Stomach (tissue), 9 donors: ENCODE measurements around the gene SLC38A7. TPM values are rescaled to one million over a fixed set of nuclear protein-coding genes. Genes with fewer than 3 reads are reported as not detected.
A peak's percentile ranks its signal among the peaks of the same experiment; 100 is the strongest.

ENCODE experiments used
- DNase-seq, 2 donors: peaks; one replicate each; pipeline versions ENCODE4 v3.0.0 to v3.0.0-alpha.2; 2013 to 2019
- H3K27ac ChIP-seq, 5 donors: fragments of 200-600 bp in 4 of 5; sonication (generic) in 4 of 5; one replicate each; pipeline ENCODE4 v1.5.1; 2013 to 2019; ENCODE audit warnings: mild to moderate bottlenecking in 1 of 5, moderate library complexity in 1 of 5
- H3K27me3 ChIP-seq, 3 donors: fragments of 200-600 bp; sonication (generic); one replicate each; pipeline ENCODE4 v1.5.1; 2017 to 2019; ENCODE audit warnings: mixed run types in 1 of 3
- H3K36me3 ChIP-seq, 4 donors: fragments of 200-600 bp; sonication (generic); 1 replicate in 3 of 4; 2 replicates in 1 of 4; pipeline ENCODE4 v1.5.1; 2016 to 2019
- H3K4me1 ChIP-seq, 4 donors: fragments of 200-600 bp; sonication (generic); one replicate each; pipeline ENCODE4 v1.5.1; 2016 to 2019
- H3K4me3 ChIP-seq, 4 donors: fragments of 200-600 bp; sonication (generic) in 3 of 4; one replicate each; pipeline ENCODE4 v1.5.1; 2016 to 2019; ENCODE audit warnings: mild to moderate bottlenecking in 1 of 4
- H3K9me3 ChIP-seq, 4 donors: fragments of 200-600 bp; sonication (generic); one replicate each; pipeline ENCODE4 v1.5.1; 2016 to 2019
- CTCF ChIP-seq, 7 experiments: fragments of 450-650 bp in 4 of 7; fragments of 200-600 bp in 3 of 7; sonication (generic) in 3 of 7; IDR thresholded peaks; one replicate each; pipeline ENCODE4 v1.5.1; 2016 to 2019; ENCODE audit warnings: antibody characterized with exemption in 7 of 7, control low read depth in 2 of 7, mild to moderate bottlenecking in 1 of 7
- EP300 ChIP-seq: sonication (generic); formaldehyde crosslinking; IDR thresholded peaks from one replicate; pipeline ENCODE4 v1.6.1; 2017; ENCODE audit warnings: antibody characterized with exemption
- POLR2A ChIP-seq, 4 donors: fragments of 450-650 bp; IDR thresholded peaks; one replicate each; pipeline ENCODE4 v1.6.1; 2016; ENCODE audit warnings: antibody characterized with exemption in 4 of 4, control low read depth in 2 of 4, mild to moderate bottlenecking in 1 of 4, moderate library complexity in 1 of 4
- POLR2AphosphoS5 ChIP-seq, 3 donors: sonication (generic); formaldehyde crosslinking; IDR thresholded peaks; one replicate each; pipeline ENCODE4 v1.6.1; 2016; ENCODE audit warnings: antibody characterized with exemption in 3 of 3
- WGBS, 5 donors: extraction: QIAGEN DNeasy Blood & Tissue Kit in 3 of 5; methylation state at CpG; one replicate each; pipeline versions ENCODE4 v1.1.5 to v1.1.7; 2013 to 2018; 5-methylcytosine and 5-hydroxymethylcytosine counted together
- intact Hi-C: fragments of 100-400 bp; cut with DNase I; formaldehyde crosslinking; loops from one replicate; pipeline ENCODE4 v1.15.1; 2023; ENCODE audit warnings: low total_unique reads
- polyA plus RNA-seq, 3 donors: library from polyadenylated mRNA; stranded (reverse); fragments of 200-250 nt; gene quantifications; one replicate each; pipeline ENCODE4 v1.2.3, GENCODE V29; 2013
- total RNA-seq, 5 donors: library from RNA; depleted of rRNA; stranded (reverse); fragments of >200 nt; gene quantifications; one replicate each; pipeline versions ENCODE4 v1.1.0 to v1.2.3, GENCODE V29; 2014 to 2016
- donor health status: healthy with polysubstance abuse.
- donor health status: Bipolar disorder and iron deficiency.
- donor health status: healthy.

SLC38A7 gene
- total and polyA plus RNA-seq, 8 donors, result 0.87 to 35.6 (median 6.0) TPM

GRCh38 chr16:58658796-58659211 is 25.8 kb downstream of the SLC38A7 start:
- intact Hi-C loops, result no loop called here
- H3K27ac ChIP-seq, result no peak overlapping the region
- H3K4me3 ChIP-seq, result no peak overlapping the region
- no peaks in the 10 kb centered on the region for H3K36me3 ChIP-seq
- TF ChIP-seq CTCF (IDR thresholded peaks at IDR 0.05) (no peak), POLR2AphosphoS5 (IDR thresholded peaks at IDR 0.05) (no peak), POLR2A (IDR thresholded peaks at IDR 0.05) (no peak), EP300 (no peak)
- no peak for DNase-seq
- no peaks in the 10 kb centered on the region for H3K9me3 ChIP-seq
- 81 to 91% (median 85%) methylated on average over 3 of the region's 3 CpGs for WGBS, 5 donors
- H3K27me3 ChIP-seq, result no peaks in the 10 kb centered on the region
- no peaks in the 10 kb centered on the region for H3K4me1 ChIP-seq

- H3K9me3 ChIP-seq, result no peaks in the 10 kb centered on the region
- peak in 1 of 2 donors; percentile 30 for DNase-seq
- intact Hi-C loops, result no loop called here
- WGBS, 5 donors, result 60 to 67% (median 63%) methylated on average over 4 of the region's 4 CpGs
- no peak overlapping the region for H3K4me3 ChIP-seq
- no peak for TF ChIP-seq POLR2A (IDR thresholded peaks at IDR 0.05)
- no peak for TF ChIP-seq CTCF (IDR thresholded peaks at IDR 0.05)
- no peak for TF ChIP-seq EP300
- TF ChIP-seq POLR2AphosphoS5 (IDR thresholded peaks at IDR 0.05), result no peak
- H3K36me3 ChIP-seq, result no peaks in the 10 kb centered on the region
- no peak overlapping the region for H3K27ac ChIP-seq
- H3K4me1 ChIP-seq, result no peaks in the 10 kb centered on the region
- no peaks in the 10 kb centered on the region for H3K27me3 ChIP-seq
Measured at GRCh38 chr16:58656899-58657298, 27.7 kb downstream of the SLC38A7 start.

GRCh38 chr16:58655215-58655596 is 29.4 kb downstream of the SLC38A7 start:
- no peaks in the 10 kb centered on the region for H3K27me3 ChIP-seq
- H3K4me1 ChIP-seq, result no peaks in the 10 kb centered on the region
- intact Hi-C loops, result no loop called here
- TF ChIP-seq CTCF (IDR thresholded peaks at IDR 0.05) (no peak), POLR2AphosphoS5 (IDR thresholded peaks at IDR 0.05) (no peak), EP300 (no peak), POLR2A (IDR thresholded peaks at IDR 0.05) (no peak)
- no peaks in the 10 kb centered on the region for H3K36me3 ChIP-seq
- H3K4me3 ChIP-seq, result no peak overlapping the region
- no peak overlapping the region for H3K27ac ChIP-seq
- WGBS, 5 donors, result 49 to 77% (median 56%) methylated on average over 8 of the region's 8 CpGs
- peak in 1 of 2 donors; percentile 51 for DNase-seq
- H3K9me3 ChIP-seq, result no peaks in the 10 kb centered on the region

- no peak for TF ChIP-seq POLR2AphosphoS5 (IDR thresholded peaks at IDR 0.05)
- no peak for TF ChIP-seq EP300
- no peak for TF ChIP-seq POLR2A (IDR thresholded peaks at IDR 0.05)
- no peak for TF ChIP-seq CTCF (IDR thresholded peaks at IDR 0.05)
- WGBS, 5 donors, result 68 to 72% (median 69%) methylated on average over 7 of the region's 7 CpGs
- no peaks in the 10 kb centered on the region for H3K36me3 ChIP-seq
- no peaks in the 10 kb centered on the region for H3K4me1 ChIP-seq
- no peaks in the 10 kb centered on the region for H3K9me3 ChIP-seq
- intact Hi-C loops, result no loop called here
- DNase-seq, result no peak
- no peaks in the 10 kb centered on the region for H3K27me3 ChIP-seq
- no peak overlapping the region for H3K27ac ChIP-seq
- H3K4me3 ChIP-seq, result no peak overlapping the region
Measured at GRCh38 chr16:58654560-58655214, 29.9 kb downstream of the SLC38A7 start.
